ENCODE results near the gene FBP2.

DNA sequence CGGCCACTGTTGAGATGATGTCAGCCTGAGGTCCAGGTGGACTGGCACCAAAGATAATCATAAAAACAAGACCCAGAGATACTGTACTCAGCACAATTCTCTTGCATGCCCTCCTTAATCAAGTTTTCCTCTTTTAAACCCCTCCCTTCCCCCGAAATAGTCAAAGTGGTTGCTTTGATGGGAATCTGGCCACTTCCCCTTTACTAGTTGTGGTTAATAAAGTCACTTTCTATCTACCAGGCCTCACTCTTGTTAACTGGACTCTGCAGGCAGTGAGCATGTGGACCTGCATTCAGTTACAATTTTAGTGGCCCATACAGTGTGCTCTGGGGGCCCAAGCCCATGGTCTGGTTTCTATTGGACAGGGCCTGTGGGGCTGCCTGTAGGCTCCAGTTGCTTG is 17.5 kb downstream of the FBP2 start:
- TF ChIP-seq, protein P1, sequence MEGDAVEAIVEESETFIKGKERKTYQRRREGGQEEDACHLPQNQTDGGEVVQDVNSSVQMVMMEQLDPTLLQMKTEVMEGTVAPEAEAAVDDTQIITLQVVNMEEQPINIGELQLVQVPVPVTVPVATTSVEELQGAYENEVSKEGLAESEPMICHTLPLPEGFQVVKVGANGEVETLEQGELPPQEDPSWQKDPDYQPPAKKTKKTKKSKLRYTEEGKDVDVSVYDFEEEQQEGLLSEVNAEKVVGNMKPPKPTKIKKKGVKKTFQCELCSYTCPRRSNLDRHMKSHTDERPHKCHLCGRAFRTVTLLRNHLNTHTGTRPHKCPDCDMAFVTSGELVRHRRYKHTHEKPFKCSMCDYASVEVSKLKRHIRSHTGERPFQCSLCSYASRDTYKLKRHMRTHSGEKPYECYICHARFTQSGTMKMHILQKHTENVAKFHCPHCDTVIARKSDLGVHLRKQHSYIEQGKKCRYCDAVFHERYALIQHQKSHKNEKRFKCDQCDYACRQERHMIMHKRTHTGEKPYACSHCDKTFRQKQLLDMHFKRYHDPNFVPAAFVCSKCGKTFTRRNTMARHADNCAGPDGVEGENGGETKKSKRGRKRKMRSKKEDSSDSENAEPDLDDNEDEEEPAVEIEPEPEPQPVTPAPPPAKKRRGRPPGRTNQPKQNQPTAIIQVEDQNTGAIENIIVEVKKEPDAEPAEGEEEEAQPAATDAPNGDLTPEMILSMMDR (optimal IDR thresholded peaks at IDR 0.05 in 1 of 3, IDR thresholded peaks at IDR 0.05 in 1 of 3, conservative IDR thresholded peaks at IDR 0.05 in 1 of 3; ENCODE audit: extremely low read depth in 1 of 3, insufficient read depth in 2 of 3, low read length in 3 of 3), result no peak
- TF ChIP-seq EZH2 (IDR thresholded peaks at IDR 0.05; ENCODE audit: low read length), result no peak
